Breast epithelium (tissue), 3 donors: ENCODE results near the gene GNAT3.

ENCODE experiments used
- POLR2A ChIP-seq: fragments of 450-650 bp; IDR thresholded peaks from one replicate; pipeline ENCODE4 v1.6.1; 2016; ENCODE audit warnings: antibody characterized with exemption, mild to moderate bottlenecking, moderate library complexity
- POLR2AphosphoS5 ChIP-seq, 3 donors: sonication (generic); formaldehyde crosslinking; IDR thresholded peaks; one replicate each; pipeline ENCODE4 v1.6.1; 2017; ENCODE audit warnings: antibody characterized with exemption in 3 of 3
- TF ChIP-seq, protein P1 (sequence below), 3 donors: fragments of 450-650 bp; IDR thresholded peaks; one replicate each; pipeline ENCODE4 v1.5.1; 2016 to 2017; ENCODE audit warnings: antibody characterized with exemption in 3 of 3, mild to moderate bottlenecking in 3 of 3, moderate library complexity in 3 of 3

- TF ChIP-seq, protein P1, sequence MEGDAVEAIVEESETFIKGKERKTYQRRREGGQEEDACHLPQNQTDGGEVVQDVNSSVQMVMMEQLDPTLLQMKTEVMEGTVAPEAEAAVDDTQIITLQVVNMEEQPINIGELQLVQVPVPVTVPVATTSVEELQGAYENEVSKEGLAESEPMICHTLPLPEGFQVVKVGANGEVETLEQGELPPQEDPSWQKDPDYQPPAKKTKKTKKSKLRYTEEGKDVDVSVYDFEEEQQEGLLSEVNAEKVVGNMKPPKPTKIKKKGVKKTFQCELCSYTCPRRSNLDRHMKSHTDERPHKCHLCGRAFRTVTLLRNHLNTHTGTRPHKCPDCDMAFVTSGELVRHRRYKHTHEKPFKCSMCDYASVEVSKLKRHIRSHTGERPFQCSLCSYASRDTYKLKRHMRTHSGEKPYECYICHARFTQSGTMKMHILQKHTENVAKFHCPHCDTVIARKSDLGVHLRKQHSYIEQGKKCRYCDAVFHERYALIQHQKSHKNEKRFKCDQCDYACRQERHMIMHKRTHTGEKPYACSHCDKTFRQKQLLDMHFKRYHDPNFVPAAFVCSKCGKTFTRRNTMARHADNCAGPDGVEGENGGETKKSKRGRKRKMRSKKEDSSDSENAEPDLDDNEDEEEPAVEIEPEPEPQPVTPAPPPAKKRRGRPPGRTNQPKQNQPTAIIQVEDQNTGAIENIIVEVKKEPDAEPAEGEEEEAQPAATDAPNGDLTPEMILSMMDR (IDR thresholded peaks at IDR 0.05) = no peak
- TF ChIP-seq POLR2A = no peak
- TF ChIP-seq POLR2AphosphoS5 (IDR thresholded peaks at IDR 0.05) = no peak
These were observed 101.8 kb downstream of the GNAT3 start for GRCh38 chr7:80410081-80410480.
